ENCODE data around the gene PARP15. TPM values are rescaled to one million over a fixed set of nuclear protein-coding genes. Genes with fewer than 3 reads are reported as not detected.

PARP15 gene
- total and polyA plus RNA-seq, 2 experiments from 2014 or later, result 0.39 to 0.87 TPM

DNA sequence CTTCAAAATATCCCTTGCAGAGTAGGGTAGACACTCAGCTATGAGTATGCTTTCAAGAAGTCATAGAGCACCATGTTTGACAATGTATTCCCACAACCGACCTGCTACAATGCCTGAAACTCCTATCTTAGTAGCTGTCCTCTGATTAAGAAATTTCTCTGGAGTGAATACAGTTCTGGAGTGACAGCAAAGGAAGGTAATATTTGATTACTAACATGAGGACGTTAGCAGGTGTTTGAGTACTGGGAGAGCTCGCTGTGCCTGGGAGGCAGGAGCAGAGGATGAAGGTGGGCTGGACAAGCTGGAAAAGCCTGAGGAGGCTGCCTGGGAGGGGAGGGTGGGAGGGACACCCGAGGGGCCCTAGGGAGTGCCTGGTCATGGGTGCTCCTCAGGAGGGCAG, 42.9 kb downstream of the PARP15 start:
- H3K27me3 ChIP-seq (ENCODE audit: insufficient read depth), result no peaks in the 10 kb centered on the region
- peaks cover 5% of the 10 kb centered on the region for H3K4me1 ChIP-seq (ENCODE audit: insufficient read depth)
- H3K4me3 ChIP-seq, result no peak overlapping the region
- no peaks in the 10 kb centered on the region for H3K36me3 ChIP-seq (ENCODE audit: insufficient read depth)
- no peak overlapping the region for H3K4me2 ChIP-seq
- Mint-ChIP-seq H3K36me3 (ENCODE audit: low read depth) (no peaks in the 10 kb centered on the region), H3K27me3 (ENCODE audit: insufficient read depth, low read depth, poor library complexity) (peaks cover 3% of the 10 kb centered on the region), H3K4me1 (peaks cover 11% of the 10 kb centered on the region), H3K27ac (no peak overlapping the region), H3K9me3 (no peaks in the 10 kb centered on the region), H3K4me3 (no peak overlapping the region)
- no peaks in the 10 kb centered on the region for H3K79me2 ChIP-seq (replicated peaks; ENCODE audit: insufficient read depth)
- no peaks in the 10 kb centered on the region for H3F3A ChIP-seq (replicated peaks; ENCODE audit: low read depth)
- no peaks in the 10 kb centered on the region for H4K20me1 ChIP-seq (replicated peaks; ENCODE audit: insufficient read depth)
- no peak overlapping the region for H3K27ac ChIP-seq (ENCODE audit: low read depth)
- no peak for ATAC-seq
- TF ChIP-seq, protein P1, sequence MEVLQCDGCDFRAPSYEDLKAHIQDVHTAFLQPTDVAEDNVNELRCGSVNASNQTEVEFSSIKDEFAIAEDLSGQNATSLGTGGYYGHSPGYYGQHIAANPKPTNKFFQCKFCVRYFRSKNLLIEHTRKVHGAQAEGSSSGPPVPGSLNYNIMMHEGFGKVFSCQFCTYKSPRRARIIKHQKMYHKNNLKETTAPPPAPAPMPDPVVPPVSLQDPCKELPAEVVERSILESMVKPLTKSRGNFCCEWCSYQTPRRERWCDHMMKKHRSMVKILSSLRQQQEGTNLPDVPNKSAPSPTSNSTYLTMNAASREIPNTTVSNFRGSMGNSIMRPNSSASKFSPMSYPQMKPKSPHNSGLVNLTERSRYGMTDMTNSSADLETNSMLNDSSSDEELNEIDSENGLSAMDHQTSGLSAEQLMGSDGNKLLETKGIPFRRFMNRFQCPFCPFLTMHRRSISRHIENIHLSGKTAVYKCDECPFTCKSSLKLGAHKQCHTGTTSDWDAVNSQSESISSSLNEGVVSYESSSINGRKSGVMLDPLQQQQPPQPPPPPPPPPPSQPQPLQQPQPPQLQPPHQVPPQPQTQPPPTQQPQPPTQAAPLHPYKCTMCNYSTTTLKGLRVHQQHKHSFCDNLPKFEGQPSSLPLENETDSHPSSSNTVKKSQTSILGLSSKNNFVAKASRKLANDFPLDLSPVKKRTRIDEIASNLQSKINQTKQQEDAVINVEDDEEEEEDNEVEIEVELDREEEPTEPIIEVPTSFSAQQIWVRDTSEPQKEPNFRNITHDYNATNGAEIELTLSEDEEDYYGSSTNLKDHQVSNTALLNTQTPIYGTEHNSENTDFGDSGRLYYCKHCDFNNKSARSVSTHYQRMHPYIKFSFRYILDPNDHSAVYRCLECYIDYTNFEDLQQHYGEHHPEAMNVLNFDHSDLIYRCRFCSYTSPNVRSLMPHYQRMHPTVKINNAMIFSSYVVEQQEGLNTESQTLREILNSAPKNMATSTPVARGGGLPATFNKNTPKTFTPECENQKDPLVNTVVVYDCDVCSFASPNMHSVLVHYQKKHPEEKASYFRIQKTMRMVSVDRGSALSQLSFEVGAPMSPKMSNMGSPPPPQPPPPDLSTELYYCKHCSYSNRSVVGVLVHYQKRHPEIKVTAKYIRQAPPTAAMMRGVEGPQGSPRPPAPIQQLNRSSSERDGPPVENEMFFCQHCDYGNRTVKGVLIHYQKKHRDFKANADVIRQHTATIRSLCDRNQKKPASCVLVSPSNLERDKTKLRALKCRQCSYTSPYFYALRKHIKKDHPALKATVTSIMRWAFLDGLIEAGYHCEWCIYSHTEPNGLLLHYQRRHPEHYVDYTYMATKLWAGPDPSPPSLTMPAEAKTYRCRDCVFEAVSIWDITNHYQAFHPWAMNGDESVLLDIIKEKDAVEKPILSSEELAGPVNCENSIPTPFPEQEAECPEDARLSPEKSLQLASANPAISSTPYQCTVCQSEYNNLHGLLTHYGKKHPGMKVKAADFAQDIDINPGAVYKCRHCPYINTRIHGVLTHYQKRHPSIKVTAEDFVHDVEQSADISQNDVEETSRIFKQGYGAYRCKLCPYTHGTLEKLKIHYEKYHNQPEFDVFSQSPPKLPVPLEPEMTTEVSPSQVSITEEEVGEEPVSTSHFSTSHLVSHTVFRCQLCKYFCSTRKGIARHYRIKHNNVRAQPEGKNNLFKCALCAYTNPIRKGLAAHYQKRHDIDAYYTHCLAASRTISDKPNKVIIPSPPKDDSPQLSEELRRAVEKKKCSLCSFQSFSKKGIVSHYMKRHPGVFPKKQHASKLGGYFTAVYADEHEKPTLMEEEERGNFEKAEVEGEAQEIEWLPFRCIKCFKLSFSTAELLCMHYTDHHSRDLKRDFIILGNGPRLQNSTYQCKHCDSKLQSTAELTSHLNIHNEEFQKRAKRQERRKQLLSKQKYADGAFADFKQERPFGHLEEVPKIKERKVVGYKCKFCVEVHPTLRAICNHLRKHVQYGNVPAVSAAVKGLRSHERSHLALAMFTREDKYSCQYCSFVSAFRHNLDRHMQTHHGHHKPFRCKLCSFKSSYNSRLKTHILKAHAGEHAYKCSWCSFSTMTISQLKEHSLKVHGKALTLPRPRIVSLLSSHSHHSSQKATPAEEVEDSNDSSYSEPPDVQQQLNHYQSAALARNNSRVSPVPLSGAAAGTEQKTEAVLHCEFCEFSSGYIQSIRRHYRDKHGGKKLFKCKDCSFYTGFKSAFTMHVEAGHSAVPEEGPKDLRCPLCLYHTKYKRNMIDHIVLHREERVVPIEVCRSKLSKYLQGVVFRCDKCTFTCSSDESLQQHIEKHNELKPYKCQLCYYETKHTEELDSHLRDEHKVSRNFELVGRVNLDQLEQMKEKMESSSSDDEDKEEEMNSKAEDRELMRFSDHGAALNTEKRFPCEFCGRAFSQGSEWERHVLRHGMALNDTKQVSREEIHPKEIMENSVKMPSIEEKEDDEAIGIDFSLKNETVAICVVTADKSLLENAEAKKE (CRISPR knock-in tag; IDR thresholded peaks at IDR 0.05), result no peak
- TF ChIP-seq, protein P2, sequence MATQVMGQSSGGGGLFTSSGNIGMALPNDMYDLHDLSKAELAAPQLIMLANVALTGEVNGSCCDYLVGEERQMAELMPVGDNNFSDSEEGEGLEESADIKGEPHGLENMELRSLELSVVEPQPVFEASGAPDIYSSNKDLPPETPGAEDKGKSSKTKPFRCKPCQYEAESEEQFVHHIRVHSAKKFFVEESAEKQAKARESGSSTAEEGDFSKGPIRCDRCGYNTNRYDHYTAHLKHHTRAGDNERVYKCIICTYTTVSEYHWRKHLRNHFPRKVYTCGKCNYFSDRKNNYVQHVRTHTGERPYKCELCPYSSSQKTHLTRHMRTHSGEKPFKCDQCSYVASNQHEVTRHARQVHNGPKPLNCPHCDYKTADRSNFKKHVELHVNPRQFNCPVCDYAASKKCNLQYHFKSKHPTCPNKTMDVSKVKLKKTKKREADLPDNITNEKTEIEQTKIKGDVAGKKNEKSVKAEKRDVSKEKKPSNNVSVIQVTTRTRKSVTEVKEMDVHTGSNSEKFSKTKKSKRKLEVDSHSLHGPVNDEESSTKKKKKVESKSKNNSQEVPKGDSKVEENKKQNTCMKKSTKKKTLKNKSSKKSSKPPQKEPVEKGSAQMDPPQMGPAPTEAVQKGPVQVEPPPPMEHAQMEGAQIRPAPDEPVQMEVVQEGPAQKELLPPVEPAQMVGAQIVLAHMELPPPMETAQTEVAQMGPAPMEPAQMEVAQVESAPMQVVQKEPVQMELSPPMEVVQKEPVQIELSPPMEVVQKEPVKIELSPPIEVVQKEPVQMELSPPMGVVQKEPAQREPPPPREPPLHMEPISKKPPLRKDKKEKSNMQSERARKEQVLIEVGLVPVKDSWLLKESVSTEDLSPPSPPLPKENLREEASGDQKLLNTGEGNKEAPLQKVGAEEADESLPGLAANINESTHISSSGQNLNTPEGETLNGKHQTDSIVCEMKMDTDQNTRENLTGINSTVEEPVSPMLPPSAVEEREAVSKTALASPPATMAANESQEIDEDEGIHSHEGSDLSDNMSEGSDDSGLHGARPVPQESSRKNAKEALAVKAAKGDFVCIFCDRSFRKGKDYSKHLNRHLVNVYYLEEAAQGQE (IDR thresholded peaks at IDR 0.05; ENCODE audit: unreplicated experiment), result no peak
- TF ChIP-seq ZNF331 (CRISPR knock-in tag; IDR thresholded peaks at IDR 0.05; ENCODE audit: low read depth) (no peak), CREB1 (CRISPR knock-in tag; IDR thresholded peaks at IDR 0.05; ENCODE audit: low read depth) (no peak), NANOG (IDR thresholded peaks at IDR 0.05; ENCODE audit: borderline replicate concordance) (no peak), EZH2 (IDR thresholded peaks at IDR 0.05; ENCODE audit: low read depth, unreplicated experiment) (no peak), POLR2AphosphoS5 (IDR thresholded peaks at IDR 0.05; ENCODE audit: low read depth) (no peak)
- TF ChIP-seq, protein P3, sequence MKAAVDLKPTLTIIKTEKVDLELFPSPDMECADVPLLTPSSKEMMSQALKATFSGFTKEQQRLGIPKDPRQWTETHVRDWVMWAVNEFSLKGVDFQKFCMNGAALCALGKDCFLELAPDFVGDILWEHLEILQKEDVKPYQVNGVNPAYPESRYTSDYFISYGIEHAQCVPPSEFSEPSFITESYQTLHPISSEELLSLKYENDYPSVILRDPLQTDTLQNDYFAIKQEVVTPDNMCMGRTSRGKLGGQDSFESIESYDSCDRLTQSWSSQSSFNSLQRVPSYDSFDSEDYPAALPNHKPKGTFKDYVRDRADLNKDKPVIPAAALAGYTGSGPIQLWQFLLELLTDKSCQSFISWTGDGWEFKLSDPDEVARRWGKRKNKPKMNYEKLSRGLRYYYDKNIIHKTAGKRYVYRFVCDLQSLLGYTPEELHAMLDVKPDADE (IDR thresholded peaks at IDR 0.05), result no peak
- TF ChIP-seq, protein P4, sequence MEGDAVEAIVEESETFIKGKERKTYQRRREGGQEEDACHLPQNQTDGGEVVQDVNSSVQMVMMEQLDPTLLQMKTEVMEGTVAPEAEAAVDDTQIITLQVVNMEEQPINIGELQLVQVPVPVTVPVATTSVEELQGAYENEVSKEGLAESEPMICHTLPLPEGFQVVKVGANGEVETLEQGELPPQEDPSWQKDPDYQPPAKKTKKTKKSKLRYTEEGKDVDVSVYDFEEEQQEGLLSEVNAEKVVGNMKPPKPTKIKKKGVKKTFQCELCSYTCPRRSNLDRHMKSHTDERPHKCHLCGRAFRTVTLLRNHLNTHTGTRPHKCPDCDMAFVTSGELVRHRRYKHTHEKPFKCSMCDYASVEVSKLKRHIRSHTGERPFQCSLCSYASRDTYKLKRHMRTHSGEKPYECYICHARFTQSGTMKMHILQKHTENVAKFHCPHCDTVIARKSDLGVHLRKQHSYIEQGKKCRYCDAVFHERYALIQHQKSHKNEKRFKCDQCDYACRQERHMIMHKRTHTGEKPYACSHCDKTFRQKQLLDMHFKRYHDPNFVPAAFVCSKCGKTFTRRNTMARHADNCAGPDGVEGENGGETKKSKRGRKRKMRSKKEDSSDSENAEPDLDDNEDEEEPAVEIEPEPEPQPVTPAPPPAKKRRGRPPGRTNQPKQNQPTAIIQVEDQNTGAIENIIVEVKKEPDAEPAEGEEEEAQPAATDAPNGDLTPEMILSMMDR (conservative IDR thresholded peaks at IDR 0.05; ENCODE audit: low read depth in 2 of 2), result no peak
- H2AFZ ChIP-seq, result no peak overlapping the region
- no peaks in the 10 kb centered on the region for H3K9me2 ChIP-seq (ENCODE audit: insufficient read depth)
- DNase-seq (ENCODE audit: low spot score), result no peak
